GM23248 (cell line): Measurements from ENCODE around the gene GSTO2. TPM values are rescaled to one million over a fixed set of nuclear protein-coding genes. Genes with fewer than 3 reads are reported as not detected.

Experiments
- DNase-seq: peaks from one replicate; pipeline ENCODE4 v3.0.0-alpha.2; 2015
- H2AFZ ChIP-seq: fragments of 200-600 bp; sonication (generic); 2 replicates; pipeline ENCODE4 v1.6.1; 2016; ENCODE audit warnings: antibody characterized with exemption
- H3F3A ChIP-seq: fragments of 200-600 bp; sonication (generic); 2 replicates; pipeline ENCODE4 v1.6.1; 2016; ENCODE audit warnings: mild to moderate bottlenecking, antibody characterized with exemption, mixed run types; ENCODE audit not compliant: insufficient read depth
- H3K27ac ChIP-seq: fragments of 200-600 bp; sonication (generic); 2 replicates; pipeline ENCODE4 v1.5.1; 2016; ENCODE audit warnings: mild to moderate bottlenecking
- H3K27me3 ChIP-seq: fragments of 200-600 bp; sonication (generic); replicated peaks from 2 replicates; pipeline ENCODE4 v1.6.1; 2016; ENCODE audit warnings: mild to moderate bottlenecking; ENCODE audit not compliant: insufficient read depth
- H3K36me3 ChIP-seq: fragments of 200-600 bp; sonication (generic); 2 replicates; pipeline ENCODE4 v1.6.1; 2016; ENCODE audit warnings: low read depth, mild to moderate bottlenecking
- H3K4me1 ChIP-seq: fragments of 200-600 bp; sonication (generic); 2 replicates; pipeline ENCODE4 v1.6.1; 2016; ENCODE audit warnings: mild to moderate bottlenecking; ENCODE audit not compliant: insufficient read depth
- H3K4me2 ChIP-seq: fragments of 200-600 bp; sonication (generic); one replicate; pipeline ENCODE4 v1.6.1; 2016; ENCODE audit warnings: mild to moderate bottlenecking; ENCODE audit not compliant: unreplicated experiment
- H3K4me3 ChIP-seq: fragments of 200-600 bp; sonication (generic); 2 replicates; pipeline ENCODE4 v1.5.1; 2016; ENCODE audit warnings: mild to moderate bottlenecking
- H3K79me2 ChIP-seq: fragments of 200-600 bp; sonication (generic); 2 replicates; pipeline ENCODE4 v1.6.1; 2016; ENCODE audit warnings: mild to moderate bottlenecking; ENCODE audit not compliant: insufficient read depth
- H3K9ac ChIP-seq: fragments of 200-600 bp; sonication (generic); 2 replicates; pipeline ENCODE4 v1.6.1; 2016; ENCODE audit warnings: mild to moderate bottlenecking
- H3K9me2 ChIP-seq: fragments of 200-600 bp; sonication (generic); 2 replicates; pipeline ENCODE4 v1.6.1; 2016; ENCODE audit warnings: mixed run types, mild to moderate bottlenecking, moderate library complexity; ENCODE audit not compliant: insufficient read depth
- H3K9me3 ChIP-seq: fragments of 200-600 bp; sonication (generic); one replicate; pipeline ENCODE4 v1.6.1; 2017; ENCODE audit warnings: low read depth
- H4K20me1 ChIP-seq: fragments of 200-600 bp; sonication (generic); 2 replicates; pipeline ENCODE4 v1.6.0; 2016; ENCODE audit not compliant: insufficient read depth
- EZH2 ChIP-seq: fragments of 200-600 bp; sonication (generic); IDR thresholded peaks from 2 replicates; pipeline ENCODE4 v1.6.1; 2018; ENCODE audit warnings: antibody characterized with exemption, mild to moderate bottlenecking; ENCODE audit not compliant: insufficient read depth, poor library complexity, severe bottlenecking
- EZH2phosphoT487 ChIP-seq: fragments of 200-600 bp; sonication (generic); IDR thresholded peaks from 2 replicates; pipeline ENCODE4 v1.6.1; 2018; ENCODE audit warnings: antibody characterized with exemption, moderate library complexity, mild to moderate bottlenecking, low read depth; ENCODE audit not compliant: insufficient read depth
- WGBS, 2 experiments: methylation state at CpG; one replicate each; pipeline ENCODE4 v1.1.6; 2015 to 2017; ENCODE audit warnings: low lambda C conversion rate in 2 of 2, low coverage in 1 of 2; ENCODE audit errors: missing lambda C conversion rate in 2 of 2; 5-methylcytosine and 5-hydroxymethylcytosine counted together
- in situ Hi-C: fragments of 300-500 bp; cut with MboI; formaldehyde crosslinking; loops from 2 replicates; pipeline ENCODE4 v1.15.0; 2020
- polyA plus RNA-seq: library from polyadenylated mRNA; unstranded; fragments of >200 nt; fragmentation: Nextera tagmentation; extraction: Ambion mirVana; gene quantifications from 2 replicates; pipeline ENCODE4 v1.2.1, GENCODE V29; 2016
- total RNA-seq: library from RNA; depleted of rRNA; stranded (reverse); fragments of >200 nt; shearing (Covaris generic); gene quantifications from 2 replicates; pipeline ENCODE4 v1.2.3, GENCODE V29; 2014

GSTO2 gene
- total and polyA plus RNA-seq, 2 experiments from 2014 or later = 1.1 to 2.2 TPM

DNA sequence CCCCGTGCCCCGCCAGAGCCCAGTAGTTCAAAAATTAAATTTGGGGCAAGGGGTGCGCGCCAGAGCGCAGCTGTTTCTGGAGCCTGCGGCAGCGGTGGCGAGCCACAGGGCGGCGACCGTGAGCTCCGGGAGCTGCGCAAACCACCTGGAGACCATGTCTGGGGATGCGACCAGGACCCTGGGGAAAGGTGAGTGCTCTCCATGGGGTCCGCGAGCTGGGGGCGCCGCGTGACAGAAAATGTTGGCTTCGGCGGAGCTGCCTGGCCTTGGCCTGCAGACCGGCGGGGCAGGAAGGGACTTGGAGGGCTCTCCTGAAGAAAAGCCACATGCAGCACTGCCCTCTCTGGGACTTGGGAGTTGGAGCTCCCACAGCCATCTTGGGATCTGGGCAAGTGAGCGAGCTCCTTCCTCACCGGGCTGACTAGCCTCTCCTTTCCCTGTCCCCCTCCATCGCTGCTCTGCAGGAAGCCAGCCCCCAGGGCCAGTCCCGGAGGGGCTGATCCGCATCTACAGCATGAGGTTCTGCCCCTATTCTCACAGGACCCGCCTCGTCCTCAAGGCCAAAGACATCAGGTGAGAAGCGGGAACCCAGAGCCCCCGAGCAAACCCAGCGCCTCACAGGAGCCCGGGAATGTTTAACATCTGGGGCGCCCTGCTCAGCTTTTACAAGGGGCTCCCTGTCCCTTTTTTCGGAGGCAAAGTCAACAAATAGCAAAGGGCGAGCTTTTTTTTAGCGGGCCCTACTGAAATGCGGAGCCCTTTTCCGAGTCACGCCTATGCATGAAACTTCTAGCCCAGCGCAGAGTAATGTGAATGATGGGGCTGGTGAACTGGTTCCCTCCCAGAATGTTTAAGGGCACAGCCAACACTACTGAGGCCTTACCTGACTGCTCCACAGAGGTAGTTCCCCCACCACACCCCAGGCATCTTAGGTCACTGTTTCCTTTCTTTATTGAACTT, 6.1 kb downstream of the GSTO2 start:
- H3K4me3 ChIP-seq = peak overlapping the region; percentile 68

DNA sequence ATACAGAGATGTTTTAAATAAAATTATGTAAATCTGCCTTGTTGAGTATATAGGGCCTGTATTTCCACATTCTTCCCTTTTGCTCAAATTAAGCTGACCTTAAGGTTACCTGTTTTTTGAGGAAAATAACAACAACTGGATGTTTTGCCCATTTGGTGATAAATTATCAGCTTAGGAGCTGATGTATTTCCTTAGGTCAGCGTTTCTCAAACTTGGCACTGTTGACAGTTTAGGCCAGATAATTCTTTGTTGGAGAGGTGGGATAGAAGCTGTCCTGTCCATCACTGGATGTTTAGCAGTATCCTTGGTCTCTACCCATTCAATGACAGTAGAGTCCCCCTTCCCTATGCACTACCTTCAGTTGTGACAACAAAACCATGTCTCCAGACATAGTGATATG, 7.2 kb downstream of the GSTO2 start:
- no peak overlapping the region for H3K27ac ChIP-seq
- H3K79me2 ChIP-seq = no peaks in the 10 kb centered on the region
- no peak overlapping the region for H3K4me2 ChIP-seq
- 44 to 46% methylated on average over 1 of the region's 1 CpG for WGBS, 2 experiments
- H3K9me3 ChIP-seq = no peaks in the 10 kb centered on the region
- H3K4me3 ChIP-seq = no peak overlapping the region
- no peaks in the 10 kb centered on the region for H4K20me1 ChIP-seq
- no peaks in the 10 kb centered on the region for H3K36me3 ChIP-seq
- H3K4me1 ChIP-seq = peaks cover 22% of the 10 kb centered on the region
- H3K27me3 ChIP-seq = no peaks in the 10 kb centered on the region
- H3K9me2 ChIP-seq = no peaks in the 10 kb centered on the region
- no peak overlapping the region for H2AFZ ChIP-seq
- no peak overlapping the region for H3K9ac ChIP-seq
- TF ChIP-seq EZH2 (no peak), EZH2phosphoT487 (no peak)
- peaks cover 27% of the 10 kb centered on the region for H3F3A ChIP-seq
- no peak for DNase-seq
- in situ Hi-C loops = no loop called here

More for the DNA sequence above, 6.1 kb downstream of the GSTO2 start:
- Histone ChIP-seq H3K4me2 (peak overlapping the region; percentile 86), H3K9ac (peak overlapping the region; percentile 82), H3K79me2 (no peaks in the 10 kb centered on the region), H3F3A (peaks cover 38% of the 10 kb centered on the region), H3K27me3 (no peaks in the 10 kb centered on the region), H3K36me3 (no peaks in the 10 kb centered on the region), H3K9me3 (no peaks in the 10 kb centered on the region), H3K9me2 (no peaks in the 10 kb centered on the region), H3K27ac (peak overlapping the region; percentile 87), H2AFZ (peak overlapping the region; percentile 85), H3K4me1 (peaks cover 22% of the 10 kb centered on the region), H4K20me1 (no peaks in the 10 kb centered on the region)
- TF ChIP-seq EZH2phosphoT487 (no peak), EZH2 (no peak)
- WGBS, 2 experiments = 25 to 29% methylated on average over 37 to 38 of the region's 42 CpGs
- in situ Hi-C loops = no loop called here
- peak; percentile 70 for DNase-seq

DNA sequence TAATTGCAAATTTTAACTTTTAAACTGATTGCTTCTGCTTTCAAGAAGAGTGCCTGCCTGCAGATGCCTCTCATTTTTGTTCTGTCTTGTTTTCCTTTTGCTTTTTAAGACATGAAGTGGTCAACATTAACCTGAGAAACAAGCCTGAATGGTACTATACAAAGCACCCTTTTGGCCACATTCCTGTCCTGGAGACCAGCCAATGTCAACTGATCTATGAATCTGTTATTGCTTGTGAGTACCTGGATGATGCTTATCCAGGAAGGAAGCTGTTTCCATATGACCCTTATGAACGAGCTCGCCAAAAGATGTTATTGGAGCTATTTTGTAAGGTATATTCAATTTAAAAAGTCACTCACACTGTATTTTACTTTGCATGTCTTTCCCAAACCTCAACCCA, 8.8 kb downstream of the GSTO2 start:
- Histone ChIP-seq H4K20me1 (no peaks in the 10 kb centered on the region), H3K79me2 (no peaks in the 10 kb centered on the region), H3K36me3 (no peaks in the 10 kb centered on the region), H3K27me3 (no peaks in the 10 kb centered on the region), H3K9me3 (no peaks in the 10 kb centered on the region), H2AFZ (no peak overlapping the region), H3K4me2 (no peak overlapping the region), H3K9me2 (no peaks in the 10 kb centered on the region), H3K9ac (no peak overlapping the region), H3K4me3 (no peak overlapping the region), H3K4me1 (peaks cover 20% of the 10 kb centered on the region), H3F3A (peaks cover 13% of the 10 kb centered on the region), H3K27ac (no peak overlapping the region)
- in situ Hi-C loops = no loop called here
- TF ChIP-seq EZH2 (no peak), EZH2phosphoT487 (no peak)
- DNase-seq = no peak
- WGBS, 2 experiments = 97 to 98% methylated on average over 2 of the region's 2 CpGs

DNA sequence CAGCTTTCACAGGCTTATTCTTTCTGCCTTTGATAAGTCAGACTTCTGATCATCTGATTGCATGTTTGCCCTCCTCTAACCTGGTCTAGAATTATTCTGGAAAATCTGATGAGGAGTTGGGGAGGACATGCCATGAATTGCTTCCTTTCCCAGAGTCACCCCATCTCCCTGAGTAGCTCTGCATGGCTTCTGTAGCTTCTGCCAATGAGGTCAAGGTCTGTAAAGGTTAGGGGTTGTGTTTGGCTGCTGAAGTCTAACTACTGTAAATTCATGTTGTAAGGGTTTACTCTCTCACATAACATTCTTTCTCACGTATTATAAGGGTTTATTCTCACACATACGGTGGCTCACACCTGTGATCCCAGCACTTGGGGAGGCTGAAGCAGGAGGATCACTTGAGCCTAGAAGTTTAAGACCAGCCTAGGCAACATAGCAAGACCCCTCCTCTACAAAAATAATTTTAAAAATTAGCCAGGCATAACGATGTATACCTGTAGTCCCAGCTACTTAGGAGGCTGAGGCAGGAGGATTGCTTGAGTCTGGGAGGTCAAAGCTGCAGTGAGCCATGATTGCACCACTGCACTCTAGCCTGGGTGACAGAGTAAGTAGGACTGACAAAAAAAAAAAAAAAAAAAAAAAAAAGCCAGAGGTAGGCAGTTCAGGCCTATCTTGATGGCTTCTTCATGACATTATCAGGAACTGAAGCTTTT, 10.7 kb downstream of the GSTO2 start:
- WGBS, 2 experiments = 96 to 97% methylated on average over 3 of the region's 3 CpGs
- no peak overlapping the region for H3K4me2 ChIP-seq
- H3K79me2 ChIP-seq = no peaks in the 10 kb centered on the region
- H3K9ac ChIP-seq = no peak overlapping the region
- DNase-seq = no peak
- no peaks in the 10 kb centered on the region for H3K9me2 ChIP-seq
- peaks cover 1% of the 10 kb centered on the region; the same call in 1 of the 2 replicates for H3K4me1 ChIP-seq
- no peak overlapping the region for H3K4me3 ChIP-seq
- no peaks in the 10 kb centered on the region for H3K27me3 ChIP-seq
- H2AFZ ChIP-seq = no peak overlapping the region
- H3F3A ChIP-seq = no peaks in the 10 kb centered on the region
- no peaks in the 10 kb centered on the region for H3K36me3 ChIP-seq
- TF ChIP-seq EZH2 (no peak), EZH2phosphoT487 (no peak)
- in situ Hi-C loops = no loop called here
- H3K9me3 ChIP-seq = no peaks in the 10 kb centered on the region
- H3K27ac ChIP-seq = no peak overlapping the region
- no peaks in the 10 kb centered on the region for H4K20me1 ChIP-seq
